ENCODE results near the gene MYBPC2. TPM values are rescaled to one million over a fixed set of nuclear protein-coding genes. Genes with fewer than 3 reads are reported as not detected.

The MYBPC2 gene
- total RNA-seq, 2 donors from 2014 or later, result 0.14 TPM; not detected in 1

GRCh38 chr19:50496189-50497021 is 63.7 kb downstream of the MYBPC2 start:
- ATAC-seq (ENCODE audit: insufficient number of reproducible peaks, low FRiP score, low read depth), result no peak
- H3K36me3 ChIP-seq, result no peaks in the 10 kb centered on the region

GRCh38 chr19:50497022-50497405 is 64.3 kb downstream of the MYBPC2 start:
- H3K9me3 ChIP-seq, result no peaks in the 10 kb centered on the region
- H3K27me3 ChIP-seq (replicated peaks; ENCODE audit: insufficient read depth), result no peaks in the 10 kb centered on the region
- H3K36me3 ChIP-seq, result no peaks in the 10 kb centered on the region
- ATAC-seq (ENCODE audit: insufficient number of reproducible peaks, low FRiP score, low read depth) (no peak), DNase-seq (ENCODE audit: low spot score) (no peak)
- no peak for TF ChIP-seq CTCF (IDR thresholded peaks at IDR 0.05)
- no peaks in the 10 kb centered on the region for H3K4me1 ChIP-seq (ENCODE audit: control insufficient read depth in 1 of 2, low read depth in 2 of 2)
- no peak overlapping the region for H3K4me3 ChIP-seq
- H3K27ac ChIP-seq, result no peak overlapping the region

More at GRCh38 chr19:50496189-50497021, 63.7 kb downstream of the MYBPC2 start:
- TF ChIP-seq CTCF (IDR thresholded peaks at IDR 0.05), result no peak
- DNase-seq (ENCODE audit: low spot score), result no peak
- no peak overlapping the region for H3K4me3 ChIP-seq
- H3K27me3 ChIP-seq (replicated peaks; ENCODE audit: insufficient read depth), result no peaks in the 10 kb centered on the region
- no peaks in the 10 kb centered on the region for H3K9me3 ChIP-seq
- no peak overlapping the region for H3K27ac ChIP-seq
- H3K4me1 ChIP-seq (ENCODE audit: control insufficient read depth in 1 of 2, low read depth in 2 of 2), result no peaks in the 10 kb centered on the region

GRCh38 chr19:50498219-50499056 is 65.7 kb downstream of the MYBPC2 start:
- H3K4me1 ChIP-seq (ENCODE audit: control insufficient read depth in 1 of 2, low read depth in 2 of 2), result no peaks in the 10 kb centered on the region
- TF ChIP-seq CTCF (IDR thresholded peaks at IDR 0.05), result no peak
- H3K4me3 ChIP-seq, result no peak overlapping the region
- no peaks in the 10 kb centered on the region for H3K27me3 ChIP-seq (replicated peaks; ENCODE audit: insufficient read depth)
- no peak overlapping the region for H3K27ac ChIP-seq
- H3K9me3 ChIP-seq, result no peaks in the 10 kb centered on the region
- no peak for ATAC-seq (ENCODE audit: insufficient number of reproducible peaks, low FRiP score, low read depth)
- no peak for DNase-seq (ENCODE audit: low spot score)
- no peaks in the 10 kb centered on the region for H3K36me3 ChIP-seq

- ATAC-seq (ENCODE audit: insufficient number of reproducible peaks, low FRiP score, low read depth) (no peak), DNase-seq (ENCODE audit: low spot score) (no peak)
- Histone ChIP-seq H3K27me3 (replicated peaks; ENCODE audit: insufficient read depth) (no peaks in the 10 kb centered on the region), H3K9me3 (no peaks in the 10 kb centered on the region), H3K27ac (no peak overlapping the region), H3K36me3 (no peaks in the 10 kb centered on the region), H3K4me1 (ENCODE audit: control insufficient read depth in 1 of 2, low read depth in 2 of 2) (no peaks in the 10 kb centered on the region), H3K4me3 (no peak overlapping the region)
- TF ChIP-seq CTCF (IDR thresholded peaks at IDR 0.05), result no peak
These were observed 67.5 kb downstream of the MYBPC2 start for GRCh38 chr19:50500060-50500752.

- Histone ChIP-seq H3K4me1 (ENCODE audit: control insufficient read depth in 1 of 2, low read depth in 2 of 2) (no peaks in the 10 kb centered on the region), H3K27me3 (replicated peaks; ENCODE audit: insufficient read depth) (no peaks in the 10 kb centered on the region), H3K4me3 (no peak overlapping the region), H3K36me3 (no peaks in the 10 kb centered on the region), H3K9me3 (no peaks in the 10 kb centered on the region), H3K27ac (no peak overlapping the region)
- ATAC-seq (ENCODE audit: insufficient number of reproducible peaks, low FRiP score, low read depth) (no peak), DNase-seq (ENCODE audit: low spot score) (no peak)
- TF ChIP-seq CTCF (IDR thresholded peaks at IDR 0.05), result no peak
These were observed 68.1 kb downstream of the MYBPC2 start for GRCh38 chr19:50500753-50501151.

Data from thoracic aorta (tissue), 2 donors.